HL-60 (cell line): Measurements from ENCODE around the gene CTDP1.

Source experiments
- DNase-seq, 2 experiments: peaks; one replicate each; pipeline ENCODE4 v3.0.0-alpha.2; 2010 to 2020; ENCODE audit warnings: low read depth in 1 of 2, low spot score in 1 of 2
- H3K27ac ChIP-seq: fragments of 250-450 bp; sonication (Bioruptor Pico); replicated peaks from 2 replicates; pipeline ENCODE4 v1.5.1; 2020; ENCODE audit warnings: mild to moderate bottlenecking, moderate library complexity
- H3K27me3 ChIP-seq: fragments of 250-450 bp; sonication (Bioruptor Pico); 2 replicates; pipeline ENCODE4 v1.5.1; 2021; ENCODE audit warnings: mild to moderate bottlenecking, moderate library complexity; ENCODE audit not compliant: insufficient read depth, poor library complexity, severe bottlenecking
- H3K4me3 ChIP-seq: replicated peaks from 2 replicates; pipeline ENCODE4 v1.5.1; 2011; ENCODE audit warnings: mild to moderate bottlenecking, control low read depth, low read length; ENCODE audit not compliant: insufficient read depth
- CTCF ChIP-seq: IDR thresholded peaks from one replicate; pipeline ENCODE4 v1.5.1; 2011; ENCODE audit warnings: low read length, control low read depth, inconsistent platforms; ENCODE audit not compliant: insufficient read depth
- GABPA ChIP-seq: IDR thresholded peaks from 2 replicates; pipeline ENCODE4 v1.6.1; 2012; ENCODE audit warnings: low read depth
- POLR2AphosphoS5 ChIP-seq: IDR thresholded peaks from 2 replicates; pipeline ENCODE4 v1.6.1; 2012; ENCODE audit warnings: low read depth
- SPI1 ChIP-seq: IDR thresholded peaks from 2 replicates; pipeline ENCODE4 v1.6.1; 2012; ENCODE audit warnings: low read depth, mild to moderate bottlenecking, borderline replicate concordance
- TF ChIP-seq, protein P1 (sequence below): IDR thresholded peaks from 2 replicates; pipeline ENCODE4 v1.6.1; 2012; ENCODE audit warnings: low read depth; ENCODE audit not compliant: insufficient replicate concordance

CTDP1 gene

DNA sequence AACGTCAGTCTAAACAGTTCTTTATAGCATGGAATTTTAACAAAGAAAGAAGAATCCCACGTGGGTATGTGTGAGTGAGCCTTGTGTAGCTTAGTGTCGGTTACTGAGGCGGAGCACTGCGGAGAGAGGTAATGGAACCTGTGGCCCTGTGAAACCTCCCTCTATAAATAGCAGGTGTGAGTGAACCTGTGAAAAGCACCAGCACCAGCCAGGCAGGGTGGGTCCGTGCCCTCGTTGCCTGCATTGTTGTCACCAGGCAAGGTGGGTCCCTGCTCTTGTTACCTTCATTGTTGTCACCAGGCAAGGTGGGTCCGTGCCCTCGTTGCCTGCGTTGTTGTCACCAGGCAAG is 4.7 kb downstream of the CTDP1 start:
- TF ChIP-seq GABPA (no peak), SPI1 (no peak), POLR2AphosphoS5 (no peak), CTCF (no peak)
- TF ChIP-seq, protein P1, sequence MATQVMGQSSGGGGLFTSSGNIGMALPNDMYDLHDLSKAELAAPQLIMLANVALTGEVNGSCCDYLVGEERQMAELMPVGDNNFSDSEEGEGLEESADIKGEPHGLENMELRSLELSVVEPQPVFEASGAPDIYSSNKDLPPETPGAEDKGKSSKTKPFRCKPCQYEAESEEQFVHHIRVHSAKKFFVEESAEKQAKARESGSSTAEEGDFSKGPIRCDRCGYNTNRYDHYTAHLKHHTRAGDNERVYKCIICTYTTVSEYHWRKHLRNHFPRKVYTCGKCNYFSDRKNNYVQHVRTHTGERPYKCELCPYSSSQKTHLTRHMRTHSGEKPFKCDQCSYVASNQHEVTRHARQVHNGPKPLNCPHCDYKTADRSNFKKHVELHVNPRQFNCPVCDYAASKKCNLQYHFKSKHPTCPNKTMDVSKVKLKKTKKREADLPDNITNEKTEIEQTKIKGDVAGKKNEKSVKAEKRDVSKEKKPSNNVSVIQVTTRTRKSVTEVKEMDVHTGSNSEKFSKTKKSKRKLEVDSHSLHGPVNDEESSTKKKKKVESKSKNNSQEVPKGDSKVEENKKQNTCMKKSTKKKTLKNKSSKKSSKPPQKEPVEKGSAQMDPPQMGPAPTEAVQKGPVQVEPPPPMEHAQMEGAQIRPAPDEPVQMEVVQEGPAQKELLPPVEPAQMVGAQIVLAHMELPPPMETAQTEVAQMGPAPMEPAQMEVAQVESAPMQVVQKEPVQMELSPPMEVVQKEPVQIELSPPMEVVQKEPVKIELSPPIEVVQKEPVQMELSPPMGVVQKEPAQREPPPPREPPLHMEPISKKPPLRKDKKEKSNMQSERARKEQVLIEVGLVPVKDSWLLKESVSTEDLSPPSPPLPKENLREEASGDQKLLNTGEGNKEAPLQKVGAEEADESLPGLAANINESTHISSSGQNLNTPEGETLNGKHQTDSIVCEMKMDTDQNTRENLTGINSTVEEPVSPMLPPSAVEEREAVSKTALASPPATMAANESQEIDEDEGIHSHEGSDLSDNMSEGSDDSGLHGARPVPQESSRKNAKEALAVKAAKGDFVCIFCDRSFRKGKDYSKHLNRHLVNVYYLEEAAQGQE, result no peak
- no peak overlapping the region for H3K4me3 ChIP-seq
- peak overlapping the region; percentile 65; the same call in 1 of the 2 replicates for H3K27ac ChIP-seq
- DNase-seq, result no peak
- H3K27me3 ChIP-seq, result no peaks in the 10 kb centered on the region

DNA sequence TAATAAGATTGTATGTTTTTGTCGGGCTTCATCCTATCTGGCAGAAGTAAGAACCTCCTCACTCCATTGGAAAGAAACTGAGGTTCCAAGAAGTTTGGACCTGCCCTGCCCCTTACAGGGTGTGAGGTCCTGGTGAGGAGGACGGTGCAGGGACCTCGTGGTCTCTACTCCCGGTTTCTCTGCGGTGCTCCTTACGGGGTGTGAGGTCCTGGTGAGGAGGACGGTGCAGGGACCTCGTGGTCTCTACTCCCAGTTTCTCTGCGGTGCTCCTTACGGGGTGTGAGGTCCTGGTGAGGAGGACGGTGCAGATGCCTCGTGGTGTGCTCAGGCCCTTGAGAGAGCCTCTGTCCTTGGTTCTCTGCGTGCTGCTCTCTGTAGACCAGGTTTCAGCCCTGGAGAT is 5.2 kb downstream of the CTDP1 start:
- DNase-seq, result peak in 1 of 2 experiments; percentile 61
- Histone ChIP-seq H3K27ac (peak overlapping the region; percentile 65; the same call in 1 of the 2 replicates), H3K27me3 (no peaks in the 10 kb centered on the region), H3K4me3 (no peak overlapping the region)
- no peak for TF ChIP-seq POLR2AphosphoS5
- no peak for TF ChIP-seq GABPA
- TF ChIP-seq, protein P1, result no peak
- no peak for TF ChIP-seq SPI1
- TF ChIP-seq CTCF, result no peak

DNA sequence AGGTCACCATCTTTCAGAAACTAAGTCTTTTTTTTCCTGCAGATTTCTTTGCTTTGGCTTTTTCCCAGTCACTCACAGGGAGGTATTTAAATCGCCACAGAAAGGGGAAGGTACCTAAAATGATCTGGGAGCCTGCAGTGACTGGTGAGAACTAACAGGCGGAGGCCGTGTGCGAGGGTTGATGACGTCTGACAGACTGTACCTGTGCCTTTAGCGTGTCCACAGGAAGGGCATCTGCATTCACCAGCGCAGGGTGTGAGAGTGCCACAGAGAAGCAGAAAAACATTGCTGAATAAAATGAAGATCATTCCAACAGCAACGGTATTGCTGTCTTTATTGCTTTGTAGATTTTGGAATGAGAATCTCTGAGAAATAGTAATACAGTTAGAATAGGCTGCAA is 5.7 kb downstream of the CTDP1 start:
- no peak for DNase-seq
- Histone ChIP-seq H3K27ac (no peak overlapping the region), H3K27me3 (no peaks in the 10 kb centered on the region), H3K4me3 (no peak overlapping the region)
- TF ChIP-seq, protein P1, result no peak
- TF ChIP-seq SPI1, result no peak
- TF ChIP-seq CTCF, result no peak
- no peak for TF ChIP-seq GABPA
- no peak for TF ChIP-seq POLR2AphosphoS5
